ENCODE measurements around the gene CAMSAP1.
"Not testable (repeated sequence)": the region's sequence is repeated elsewhere in the genome, so short reads cannot be mapped to it uniquely, and the experiment has no call there.

The CAMSAP1 gene

GRCh38 chr9:135914921-135915320, 7.6 kb upstream of the CAMSAP1 start:
- Mint-ChIP-seq H3K4me3 (no peak overlapping the region), H3K36me3 (ENCODE audit: low read depth) (peaks cover 61% of the 10 kb centered on the region), H3K27me3 (ENCODE audit: low read depth) (no peaks in the 10 kb centered on the region), H3K27ac (no peak overlapping the region), H3K9me3 (peaks cover 58% of the 10 kb centered on the region), H3K4me1 (ENCODE audit: low read depth) (peaks cover 12% of the 10 kb centered on the region)

GRCh38 chr9:135911233-135911632, 3.9 kb upstream of the CAMSAP1 start:
- not testable (repeated sequence) for H3K27me3 Mint-ChIP-seq (ENCODE audit: low read depth); H3K4me3 Mint-ChIP-seq; H3K27ac Mint-ChIP-seq
- peaks cover 31% of the 10 kb centered on the region for H3K9me3 Mint-ChIP-seq
- peaks cover 24% of the 10 kb centered on the region for H3K4me1 Mint-ChIP-seq (ENCODE audit: low read depth)
- peaks cover 52% of the 10 kb centered on the region for H3K36me3 Mint-ChIP-seq (ENCODE audit: low read depth)

- no peak overlapping the region for H3K27ac Mint-ChIP-seq
- peaks cover 48% of the 10 kb centered on the region for H3K36me3 Mint-ChIP-seq (ENCODE audit: low read depth)
Measured at GRCh38 chr9:135910757-135911156, 3.4 kb upstream of the CAMSAP1 start.

GRCh38 chr9:135910216-135910615, 2.9 kb upstream of the CAMSAP1 start:
- H3K36me3 Mint-ChIP-seq (ENCODE audit: low read depth): peaks cover 42% of the 10 kb centered on the region
- H3K27me3 Mint-ChIP-seq (ENCODE audit: low read depth): no peaks in the 10 kb centered on the region
- H3K4me3 Mint-ChIP-seq: no peak overlapping the region
- peaks cover 22% of the 10 kb centered on the region for H3K9me3 Mint-ChIP-seq
- H3K4me1 Mint-ChIP-seq (ENCODE audit: low read depth): peaks cover 34% of the 10 kb centered on the region
- no peak overlapping the region for H3K27ac Mint-ChIP-seq

More at GRCh38 chr9:135910757-135911156, 3.4 kb upstream of the CAMSAP1 start:
- Mint-ChIP-seq H3K4me3 (no peak overlapping the region), H3K9me3 (peaks cover 26% of the 10 kb centered on the region), H3K4me1 (ENCODE audit: low read depth) (peaks cover 28% of the 10 kb centered on the region), H3K27me3 (ENCODE audit: low read depth) (no peaks in the 10 kb centered on the region)

- H3K4me1 Mint-ChIP-seq (ENCODE audit: low read depth): peaks cover 37% of the 10 kb centered on the region
- H3K4me3 Mint-ChIP-seq: peak overlapping the region; percentile 79
- peaks cover 14% of the 10 kb centered on the region for H3K9me3 Mint-ChIP-seq
- no peak overlapping the region for H3K27ac Mint-ChIP-seq
- H3K27me3 Mint-ChIP-seq (ENCODE audit: low read depth): no peaks in the 10 kb centered on the region
- H3K36me3 Mint-ChIP-seq (ENCODE audit: low read depth): peaks cover 36% of the 10 kb centered on the region
Measured at GRCh38 chr9:135909371-135909770, 2.0 kb upstream of the CAMSAP1 start.

- Mint-ChIP-seq H3K9me3 (peaks cover 12% of the 10 kb centered on the region), H3K4me1 (ENCODE audit: low read depth) (peaks cover 37% of the 10 kb centered on the region), H3K4me3 (peak overlapping the region; percentile 79), H3K27me3 (ENCODE audit: low read depth) (no peaks in the 10 kb centered on the region), H3K27ac (peak overlapping the region; percentile 7), H3K36me3 (ENCODE audit: low read depth) (peaks cover 33% of the 10 kb centered on the region)
Measured at GRCh38 chr9:135908754-135909204, 1.4 kb upstream of the CAMSAP1 start.

GRCh38 chr9:135908093-135908753, 877 bp upstream of the CAMSAP1 start:
- Mint-ChIP-seq H3K9me3 (peaks cover 7% of the 10 kb centered on the region), H3K4me3 (peak overlapping the region; percentile 79), H3K27me3 (ENCODE audit: low read depth) (no peaks in the 10 kb centered on the region), H3K36me3 (ENCODE audit: low read depth) (peaks cover 28% of the 10 kb centered on the region), H3K27ac (peak overlapping the region; percentile 7), H3K4me1 (ENCODE audit: low read depth) (peaks cover 37% of the 10 kb centered on the region)

- no peak overlapping the region for H3K4me3 Mint-ChIP-seq
- peaks cover 39% of the 10 kb centered on the region for H3K4me1 Mint-ChIP-seq (ENCODE audit: low read depth)
Measured at GRCh38 chr9:135907006-135907430, 328 bp downstream of the CAMSAP1 start.

GRCh38 chr9:135906291-135907005, 898 bp downstream of the CAMSAP1 start:
- no peaks in the 10 kb centered on the region for H3K27me3 Mint-ChIP-seq (ENCODE audit: low read depth)
- H3K27ac Mint-ChIP-seq: peak overlapping the region; percentile 76
- peaks cover 36% of the 10 kb centered on the region for H3K4me1 Mint-ChIP-seq (ENCODE audit: low read depth)
- H3K4me3 Mint-ChIP-seq: peak overlapping the region; percentile 81
- H3K9me3 Mint-ChIP-seq: peaks cover 7% of the 10 kb centered on the region
- peaks cover 29% of the 10 kb centered on the region for H3K36me3 Mint-ChIP-seq (ENCODE audit: low read depth)

More at GRCh38 chr9:135907006-135907430, 328 bp downstream of the CAMSAP1 start:
- no peak overlapping the region for H3K27ac Mint-ChIP-seq
- H3K27me3 Mint-ChIP-seq (ENCODE audit: low read depth): no peaks in the 10 kb centered on the region
- H3K36me3 Mint-ChIP-seq (ENCODE audit: low read depth): peaks cover 29% of the 10 kb centered on the region
- peaks cover 7% of the 10 kb centered on the region for H3K9me3 Mint-ChIP-seq

- peaks cover 36% of the 10 kb centered on the region for H3K4me1 Mint-ChIP-seq (ENCODE audit: low read depth)
- H3K27me3 Mint-ChIP-seq (ENCODE audit: low read depth): no peaks in the 10 kb centered on the region
- peak overlapping the region; percentile 81 for H3K4me3 Mint-ChIP-seq
- H3K36me3 Mint-ChIP-seq (ENCODE audit: low read depth): peaks cover 23% of the 10 kb centered on the region
- H3K9me3 Mint-ChIP-seq: peaks cover 6% of the 10 kb centered on the region
- H3K27ac Mint-ChIP-seq: peak overlapping the region; percentile 76
Measured at GRCh38 chr9:135905380-135906258, 1.7 kb downstream of the CAMSAP1 start.

- no peaks in the 10 kb centered on the region for H3K27me3 Mint-ChIP-seq (ENCODE audit: low read depth)
- H3K4me1 Mint-ChIP-seq (ENCODE audit: low read depth): peaks cover 30% of the 10 kb centered on the region
- no peak overlapping the region for H3K4me3 Mint-ChIP-seq
- no peak overlapping the region for H3K27ac Mint-ChIP-seq
- H3K9me3 Mint-ChIP-seq: peaks cover 3% of the 10 kb centered on the region
- peaks cover 17% of the 10 kb centered on the region for H3K36me3 Mint-ChIP-seq (ENCODE audit: low read depth)
Measured at GRCh38 chr9:135903786-135904520, 3.4 kb downstream of the CAMSAP1 start.

- H3K4me1 Mint-ChIP-seq (ENCODE audit: low read depth): peaks cover 26% of the 10 kb centered on the region
- peaks cover 3% of the 10 kb centered on the region for H3K9me3 Mint-ChIP-seq
- H3K27me3 Mint-ChIP-seq (ENCODE audit: low read depth): no peaks in the 10 kb centered on the region
- no peak overlapping the region for H3K4me3 Mint-ChIP-seq
- H3K36me3 Mint-ChIP-seq (ENCODE audit: low read depth): peaks cover 18% of the 10 kb centered on the region
- H3K27ac Mint-ChIP-seq: peak overlapping the region; percentile 7
Measured at GRCh38 chr9:135903358-135903656, 4.0 kb downstream of the CAMSAP1 start.

- Mint-ChIP-seq H3K36me3 (ENCODE audit: low read depth) (peaks cover 18% of the 10 kb centered on the region), H3K9me3 (peaks cover 3% of the 10 kb centered on the region), H3K27me3 (ENCODE audit: low read depth) (no peaks in the 10 kb centered on the region), H3K27ac (peak overlapping the region; percentile 7), H3K4me3 (no peak overlapping the region), H3K4me1 (ENCODE audit: low read depth) (peaks cover 27% of the 10 kb centered on the region)
Measured at GRCh38 chr9:135902655-135903357, 4.5 kb downstream of the CAMSAP1 start.

Data from T-helper 1 cell treated with Interleukin-12 subunit alpha and Interleukin-12 subunit beta and Interleukin-4 antibody, amounts not matched to agents 30 μg/mL and 1 μg/mL, for 36 hours (primary cell).